Colonic mucosa (tissue), 4 donors: ENCODE data around the gene RAI1. TPM values are rescaled to one million over a fixed set of nuclear protein-coding genes. Genes with fewer than 3 reads are reported as not detected.

Source experiments
- DNase-seq: peaks from one replicate; pipeline ENCODE4 v3.0.0-alpha.2; 2020
- H3K27ac ChIP-seq: fragments of 200-600 bp; one replicate; pipeline ENCODE4 v1.8.0; 2021
- H3K27me3 ChIP-seq: fragments of 200-600 bp; one replicate; pipeline ENCODE4 v1.8.0; 2021
- H3K36me3 ChIP-seq: fragments of 200-600 bp; one replicate; pipeline ENCODE4 v1.8.0; 2021
- H3K4me1 ChIP-seq: fragments of 200-600 bp; one replicate; pipeline ENCODE4 v1.8.0; 2021; ENCODE audit warnings: mild to moderate bottlenecking
- H3K4me3 ChIP-seq: fragments of 200-600 bp; one replicate; pipeline ENCODE4 v1.8.0; 2021
- H3K9ac ChIP-seq, 2 donors: one replicate each; pipeline ENCODE4 v1.7.0; 2013; ENCODE audit warnings: control low read depth in 2 of 2, low read depth in 2 of 2, low read length in 2 of 2
- H3K9me3 ChIP-seq: fragments of 200-600 bp; one replicate; pipeline ENCODE4 v1.8.0; 2021
- CTCF ChIP-seq: fragments of 200-600 bp; IDR thresholded peaks from one replicate; pipeline ENCODE4 v1.8.0; 2022; ENCODE audit warnings: antibody characterized with exemption, mild to moderate bottlenecking
- intact Hi-C: fragments of 100-400 bp; cut with DNase I; formaldehyde crosslinking; loops from one replicate; pipeline ENCODE4 v1.14.1; 2022
- total RNA-seq, 2 donors: library from RNA; stranded (reverse); fragmentation: NEBNext Ultra II Directional in 1 of 2; extraction: Animal tissue kit (Norgen Biotek cat#: 25700) in 1 of 2; gene quantifications; one replicate each; pipeline ENCODE4 v1.2.1, GENCODE V29; 2021
- donor health status: healthy.
- donor health status: DM: no; HTN: no; CAD: no.
- donor health status: DM: no; HTN: no; CAD: no.

The RAI1 gene
- total RNA-seq, 2 donors from 2014 or later = 21.8 to 24.5 TPM

DNA sequence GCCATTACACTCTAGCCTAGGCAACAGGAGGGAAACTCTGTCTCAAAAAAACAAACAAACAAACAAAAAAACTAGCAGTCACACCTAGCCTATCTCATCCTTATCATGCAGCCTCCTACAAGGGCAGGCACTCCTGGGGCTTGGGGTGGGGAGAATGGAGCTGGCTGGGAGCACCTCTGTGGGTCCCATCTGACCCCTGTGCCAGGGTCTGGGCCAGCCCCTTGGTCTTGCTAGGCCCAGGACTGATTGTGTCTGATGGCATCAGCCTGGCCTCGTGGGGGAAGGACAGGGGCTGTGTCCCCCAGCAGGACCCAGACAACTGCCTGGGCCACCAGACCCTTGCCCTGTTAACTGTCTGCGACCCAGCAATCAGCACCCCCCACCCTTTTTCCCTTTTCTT is 105.7 kb downstream of the RAI1 start:
- intact Hi-C loops = no loop called here
- no peak for DNase-seq
- Histone ChIP-seq H3K27me3 (peaks cover 2% of the 10 kb centered on the region), H3K27ac (no peak overlapping the region), H3K36me3 (no peaks in the 10 kb centered on the region), H3K9me3 (no peaks in the 10 kb centered on the region), H3K4me3 (no peak overlapping the region), H3K9ac (no peak overlapping the region), H3K4me1 (peaks cover 13% of the 10 kb centered on the region)
- no peak for TF ChIP-seq CTCF

DNA sequence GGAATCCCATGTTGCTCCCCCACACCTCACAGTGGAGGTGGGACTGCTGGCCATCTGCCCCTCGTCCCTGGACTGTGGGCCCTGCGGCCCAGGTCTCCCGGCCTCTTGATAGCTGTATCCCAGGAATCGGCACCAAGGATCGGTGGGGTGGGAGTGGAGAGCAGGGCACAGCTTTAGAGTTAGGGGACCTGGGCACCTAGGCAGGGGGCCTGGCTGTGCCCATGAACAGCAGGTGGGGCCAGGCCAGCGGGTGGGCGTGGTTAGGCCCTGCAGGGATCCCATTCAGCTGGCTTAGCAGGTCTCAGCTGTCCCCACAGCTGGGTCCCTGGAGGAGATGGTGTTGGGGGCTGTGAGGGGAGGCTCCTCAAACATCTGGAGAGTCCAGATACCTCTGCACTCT is 106.3 kb downstream of the RAI1 start:
- intact Hi-C loops = no loop called here

DNA sequence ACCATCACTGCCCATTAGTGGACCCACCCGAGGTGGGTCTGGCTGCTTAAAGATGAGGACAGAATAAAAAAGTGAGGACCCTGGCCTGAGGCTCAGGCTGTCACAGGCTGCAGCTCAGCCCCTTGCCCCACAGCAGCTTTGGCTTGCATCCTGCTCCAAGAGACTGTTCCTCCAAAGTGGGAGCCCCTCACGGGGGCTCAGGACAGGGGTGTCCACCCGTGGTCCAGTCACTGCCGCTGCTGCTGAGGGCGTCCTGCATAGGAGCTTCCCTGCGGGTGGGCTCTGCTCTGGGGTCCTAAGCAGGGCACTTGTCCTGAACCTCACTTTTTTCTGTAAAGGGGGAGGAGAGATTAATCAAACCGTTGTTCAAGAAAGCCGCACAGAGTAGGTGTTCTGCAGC is 107.7 kb downstream of the RAI1 start:
- intact Hi-C loops = no loop called here
- no peak for DNase-seq
- H3K9me3 ChIP-seq = no peaks in the 10 kb centered on the region

More for the DNA sequence above, 106.3 kb downstream of the RAI1 start:
- H3K4me3 ChIP-seq = no peak overlapping the region
- H3K4me1 ChIP-seq = peaks cover 13% of the 10 kb centered on the region
- no peak overlapping the region for H3K27ac ChIP-seq
- TF ChIP-seq CTCF = no peak
- no peaks in the 10 kb centered on the region for H3K36me3 ChIP-seq
- no peaks in the 10 kb centered on the region for H3K9me3 ChIP-seq
- DNase-seq = no peak
- H3K9ac ChIP-seq = no peak overlapping the region
- no peaks in the 10 kb centered on the region for H3K27me3 ChIP-seq

GRCh38 chr17:17789410-17789809 is 108.2 kb downstream of the RAI1 start:
- Histone ChIP-seq H3K36me3 (no peaks in the 10 kb centered on the region), H3K27ac (no peak overlapping the region), H3K9me3 (no peaks in the 10 kb centered on the region), H3K4me3 (no peak overlapping the region), H3K27me3 (no peaks in the 10 kb centered on the region), H3K4me1 (peaks cover 8% of the 10 kb centered on the region), H3K9ac (no peak overlapping the region)
- no peak for DNase-seq
- TF ChIP-seq CTCF = no peak
- intact Hi-C loops = no loop called here

More for the DNA sequence above, 107.7 kb downstream of the RAI1 start:
- Histone ChIP-seq H3K27me3 (no peaks in the 10 kb centered on the region), H3K4me1 (peaks cover 13% of the 10 kb centered on the region), H3K36me3 (no peaks in the 10 kb centered on the region), H3K27ac (no peak overlapping the region), H3K9ac (no peak overlapping the region), H3K4me3 (no peak overlapping the region)
- no peak for TF ChIP-seq CTCF

GRCh38 chr17:17789828-17790636 is 108.8 kb downstream of the RAI1 start:
- Histone ChIP-seq H3K4me3 (no peak overlapping the region), H3K27me3 (no peaks in the 10 kb centered on the region), H3K36me3 (no peaks in the 10 kb centered on the region), H3K9ac (no peak overlapping the region), H3K27ac (no peak overlapping the region), H3K9me3 (no peaks in the 10 kb centered on the region), H3K4me1 (peaks cover 7% of the 10 kb centered on the region)
- no peak for DNase-seq
- intact Hi-C loops = no loop called here
- no peak for TF ChIP-seq CTCF
